HepG2 (cell line): ENCODE results near the gene BID. TPM values are rescaled to one million over a fixed set of nuclear protein-coding genes. Genes with fewer than 3 reads are reported as not detected.

Experiments
- E2F5 ChIP-seq: sonication (generic); formaldehyde crosslinking; conservative IDR thresholded peaks from 2 replicates; pipeline ENCODE4 v1.4.0; 2020; ENCODE audit warnings: missing genetic modification reagents
- ETV6 ChIP-seq: sonication (generic); formaldehyde crosslinking; conservative IDR thresholded peaks from 2 replicates; pipeline ENCODE4 v1.4.0; 2020; ENCODE audit warnings: missing genetic modification reagents
- EZH2 ChIP-seq: conservative IDR thresholded peaks from 2 replicates; pipeline ENCODE4 v1.6.1; 2012; ENCODE audit warnings: mild to moderate bottlenecking, low read depth, low read length, moderate library complexity
- FIP1L1 ChIP-seq: fragments of 200-400 bp; formaldehyde crosslinking; IDR thresholded peaks from 2 replicates; pipeline ENCODE4 v1.6.1; 2018; ENCODE audit warnings: low read depth, mild to moderate bottlenecking, low read length, moderate library complexity, borderline replicate concordance; ENCODE audit not compliant: insufficient read depth
- FOXJ3 ChIP-seq: sonication (generic); formaldehyde crosslinking; IDR thresholded peaks from 2 replicates; pipeline ENCODE4 v1.4.0; 2020; ENCODE audit warnings: missing genetic modification reagents, mild to moderate bottlenecking, borderline replicate concordance
- GFI1 ChIP-seq: sonication (generic); formaldehyde crosslinking; IDR thresholded peaks from 2 replicates; pipeline ENCODE4 v1.5.0; 2020; ENCODE audit warnings: missing genetic modification reagents, mild to moderate bottlenecking, borderline replicate concordance
- KAT2B ChIP-seq: fragments of 150-350 bp; IDR thresholded peaks from 2 replicates; pipeline ENCODE4 v1.6.1; 2014; ENCODE audit warnings: low read depth, low read length, borderline replicate concordance
- NBN ChIP-seq: fragments of 450-650 bp; conservative IDR thresholded peaks from 2 replicates; pipeline ENCODE4 v1.6.1; 2017
- NFYB ChIP-seq: sonication (generic); formaldehyde crosslinking; IDR thresholded peaks from 2 replicates; pipeline ENCODE4 v1.4.0; 2020; ENCODE audit warnings: missing genetic modification reagents
- PHF21A ChIP-seq: sonication (generic); formaldehyde crosslinking; IDR thresholded peaks from 2 replicates; pipeline ENCODE4 v1.5.0; 2020; ENCODE audit warnings: mild to moderate bottlenecking, missing genetic modification reagents
- ZNF317 ChIP-seq: sonication (generic); formaldehyde crosslinking; IDR thresholded peaks from 2 replicates; pipeline ENCODE4 v1.5.0; 2020; ENCODE audit warnings: mild to moderate bottlenecking, missing genetic modification reagents
- ZNF570 ChIP-seq: sonication (generic); formaldehyde crosslinking; IDR thresholded peaks from 2 replicates; pipeline ENCODE4 v1.4.0; 2020; ENCODE audit warnings: mild to moderate bottlenecking, missing genetic modification reagents, borderline replicate concordance
- ZNF776 ChIP-seq: sonication (generic); formaldehyde crosslinking; IDR thresholded peaks from 2 replicates; pipeline ENCODE4 v1.4.0; 2020; ENCODE audit warnings: mild to moderate bottlenecking, missing genetic modification reagents
- ZNF878 ChIP-seq: sonication (generic); formaldehyde crosslinking; IDR thresholded peaks from 2 replicates; pipeline ENCODE4 v1.8.1; 2023; ENCODE audit warnings: mild to moderate bottlenecking, missing genetic modification reagents, moderate library complexity
- ZZZ3 ChIP-seq: sonication (generic); formaldehyde crosslinking; IDR thresholded peaks from 2 replicates; pipeline ENCODE4 v1.4.0; 2020; ENCODE audit warnings: missing genetic modification reagents, mild to moderate bottlenecking, borderline replicate concordance
- polyA plus RNA-seq, 8 experiments: library from polyadenylated mRNA; depleted of rRNA in 3 of 8; stranded (reverse) in 7 of 8; unstranded in 1 of 8; fragments of >200 nt; fragmentation: Illumina TruSeq in 4 of 8; extraction: Trizol in 4 of 8; gene quantifications; 2 replicates each; pipeline versions ENCODE4 v1.2.1 to v1.2.3, GENCODE V29; 2011 to 2016; ENCODE audit warnings: low read depth in 4 of 8, missing spikeins in 1 of 8, mixed read lengths in 1 of 8; ENCODE audit not compliant: insufficient read depth in 1 of 8
- total RNA-seq, 5 experiments: library from RNA; depleted of rRNA; stranded (reverse); fragments of >200 nt; fragmentation: Illumina TruSeq; extraction: Trizol; gene quantifications; 2 replicates each; pipeline ENCODE4 v1.2.3, GENCODE V29; 2016; ENCODE audit warnings: low read depth in 1 of 5
- TF ChIP-seq, protein P1 (sequence below): sonication (generic); formaldehyde crosslinking; IDR thresholded peaks from 2 replicates; pipeline ENCODE4 v1.4.0; 2020; ENCODE audit warnings: missing genetic modification reagents, mild to moderate bottlenecking, borderline replicate concordance
- TF ChIP-seq, protein P2 (sequence below): sonication (generic); formaldehyde crosslinking; IDR thresholded peaks from 2 replicates; pipeline ENCODE4 v1.5.0; 2020; ENCODE audit warnings: missing genetic modification reagents
- TF ChIP-seq, protein P3 (sequence below): sonication (generic); formaldehyde crosslinking; IDR thresholded peaks from 2 replicates; pipeline ENCODE4 v1.4.0; 2020; ENCODE audit warnings: missing genetic modification reagents
- TF ChIP-seq, protein P4 (sequence below): sonication (generic); formaldehyde crosslinking; IDR thresholded peaks from 2 replicates; pipeline ENCODE4 v1.5.1; 2020; ENCODE audit warnings: missing genetic modification reagents, mild to moderate bottlenecking, borderline replicate concordance

Gene BID
- total and polyA plus RNA-seq, 2 of the 13 experiments (the other 11 are each of a cell fraction or from before 2014, with no cell fraction given) = 35.3 to 51.7 TPM

DNA sequence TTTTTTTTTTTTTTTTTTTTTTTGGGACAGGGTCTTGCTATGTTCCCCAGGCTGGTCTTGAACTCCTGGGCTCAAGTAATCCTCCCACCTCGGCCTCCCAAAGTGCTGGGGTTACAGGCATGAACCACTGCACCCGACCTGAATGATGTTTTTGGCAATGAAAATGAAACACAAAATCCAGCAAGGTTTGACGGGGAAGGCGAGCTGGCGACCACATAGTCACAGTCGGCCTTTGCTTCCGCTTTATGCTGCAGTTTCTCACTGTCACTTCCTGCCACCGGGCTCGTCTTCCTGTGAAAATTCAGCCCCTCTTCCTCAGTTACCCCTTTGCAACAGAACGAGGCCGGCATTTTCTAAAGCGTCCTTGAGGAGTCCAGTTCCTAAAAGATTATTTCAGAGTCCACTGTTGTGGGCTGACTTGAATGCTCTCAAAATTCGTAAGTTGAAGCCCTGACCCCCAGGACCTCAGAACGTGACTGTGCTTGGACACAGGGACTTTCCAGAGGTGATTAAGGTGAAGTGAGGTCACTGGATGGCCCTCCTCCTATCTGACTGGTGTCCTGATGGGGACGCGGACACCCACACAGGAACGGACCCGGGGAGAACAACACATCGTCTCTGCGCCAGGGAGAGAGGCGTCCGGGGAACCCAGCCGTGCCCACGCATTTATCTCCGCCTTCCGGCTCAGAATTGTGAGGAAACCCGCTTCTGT is 2.9 kb upstream of the BID start (continued):
- TF ChIP-seq, protein P1, sequence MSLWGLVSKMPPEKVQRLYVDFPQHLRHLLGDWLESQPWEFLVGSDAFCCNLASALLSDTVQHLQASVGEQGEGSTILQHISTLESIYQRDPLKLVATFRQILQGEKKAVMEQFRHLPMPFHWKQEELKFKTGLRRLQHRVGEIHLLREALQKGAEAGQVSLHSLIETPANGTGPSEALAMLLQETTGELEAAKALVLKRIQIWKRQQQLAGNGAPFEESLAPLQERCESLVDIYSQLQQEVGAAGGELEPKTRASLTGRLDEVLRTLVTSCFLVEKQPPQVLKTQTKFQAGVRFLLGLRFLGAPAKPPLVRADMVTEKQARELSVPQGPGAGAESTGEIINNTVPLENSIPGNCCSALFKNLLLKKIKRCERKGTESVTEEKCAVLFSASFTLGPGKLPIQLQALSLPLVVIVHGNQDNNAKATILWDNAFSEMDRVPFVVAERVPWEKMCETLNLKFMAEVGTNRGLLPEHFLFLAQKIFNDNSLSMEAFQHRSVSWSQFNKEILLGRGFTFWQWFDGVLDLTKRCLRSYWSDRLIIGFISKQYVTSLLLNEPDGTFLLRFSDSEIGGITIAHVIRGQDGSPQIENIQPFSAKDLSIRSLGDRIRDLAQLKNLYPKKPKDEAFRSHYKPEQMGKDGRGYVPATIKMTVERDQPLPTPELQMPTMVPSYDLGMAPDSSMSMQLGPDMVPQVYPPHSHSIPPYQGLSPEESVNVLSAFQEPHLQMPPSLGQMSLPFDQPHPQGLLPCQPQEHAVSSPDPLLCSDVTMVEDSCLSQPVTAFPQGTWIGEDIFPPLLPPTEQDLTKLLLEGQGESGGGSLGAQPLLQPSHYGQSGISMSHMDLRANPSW (CRISPR knock-in tag) = no peak
- TF ChIP-seq NBN (no peak), ZNF878 (0 out of 2 replicates have a peak, but pooled peaks have one; percentile 55), E2F5 (CRISPR knock-in tag) (no peak), ETV6 (no peak), ZNF776 (CRISPR knock-in tag) (no peak), GFI1 (CRISPR knock-in tag) (0 out of 2 replicates have a peak, but pooled peaks have one; percentile 8), ZNF317 (CRISPR knock-in tag) (no peak), PHF21A (CRISPR knock-in tag) (no peak), EZH2 (no peak), ZNF570 (no peak), NFYB (CRISPR knock-in tag) (no peak), KAT2B (no peak), FIP1L1 (no peak), FOXJ3 (CRISPR knock-in tag) (no peak), ZZZ3 (0 out of 2 replicates have a peak, but pooled peaks have one; percentile 64)
- TF ChIP-seq, protein P2, sequence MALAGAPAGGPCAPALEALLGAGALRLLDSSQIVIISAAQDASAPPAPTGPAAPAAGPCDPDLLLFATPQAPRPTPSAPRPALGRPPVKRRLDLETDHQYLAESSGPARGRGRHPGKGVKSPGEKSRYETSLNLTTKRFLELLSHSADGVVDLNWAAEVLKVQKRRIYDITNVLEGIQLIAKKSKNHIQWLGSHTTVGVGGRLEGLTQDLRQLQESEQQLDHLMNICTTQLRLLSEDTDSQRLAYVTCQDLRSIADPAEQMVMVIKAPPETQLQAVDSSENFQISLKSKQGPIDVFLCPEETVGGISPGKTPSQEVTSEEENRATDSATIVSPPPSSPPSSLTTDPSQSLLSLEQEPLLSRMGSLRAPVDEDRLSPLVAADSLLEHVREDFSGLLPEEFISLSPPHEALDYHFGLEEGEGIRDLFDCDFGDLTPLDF (CRISPR knock-in tag) = no peak
- TF ChIP-seq, protein P3, sequence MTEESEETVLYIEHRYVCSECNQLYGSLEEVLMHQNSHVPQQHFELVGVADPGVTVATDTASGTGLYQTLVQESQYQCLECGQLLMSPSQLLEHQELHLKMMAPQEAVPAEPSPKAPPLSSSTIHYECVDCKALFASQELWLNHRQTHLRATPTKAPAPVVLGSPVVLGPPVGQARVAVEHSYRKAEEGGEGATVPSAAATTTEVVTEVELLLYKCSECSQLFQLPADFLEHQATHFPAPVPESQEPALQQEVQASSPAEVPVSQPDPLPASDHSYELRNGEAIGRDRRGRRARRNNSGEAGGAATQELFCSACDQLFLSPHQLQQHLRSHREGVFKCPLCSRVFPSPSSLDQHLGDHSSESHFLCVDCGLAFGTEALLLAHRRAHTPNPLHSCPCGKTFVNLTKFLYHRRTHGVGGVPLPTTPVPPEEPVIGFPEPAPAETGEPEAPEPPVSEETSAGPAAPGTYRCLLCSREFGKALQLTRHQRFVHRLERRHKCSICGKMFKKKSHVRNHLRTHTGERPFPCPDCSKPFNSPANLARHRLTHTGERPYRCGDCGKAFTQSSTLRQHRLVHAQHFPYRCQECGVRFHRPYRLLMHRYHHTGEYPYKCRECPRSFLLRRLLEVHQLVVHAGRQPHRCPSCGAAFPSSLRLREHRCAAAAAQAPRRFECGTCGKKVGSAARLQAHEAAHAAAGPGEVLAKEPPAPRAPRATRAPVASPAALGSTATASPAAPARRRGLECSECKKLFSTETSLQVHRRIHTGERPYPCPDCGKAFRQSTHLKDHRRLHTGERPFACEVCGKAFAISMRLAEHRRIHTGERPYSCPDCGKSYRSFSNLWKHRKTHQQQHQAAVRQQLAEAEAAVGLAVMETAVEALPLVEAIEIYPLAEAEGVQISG (CRISPR knock-in tag) = peak; percentile 56
- TF ChIP-seq, protein P4, sequence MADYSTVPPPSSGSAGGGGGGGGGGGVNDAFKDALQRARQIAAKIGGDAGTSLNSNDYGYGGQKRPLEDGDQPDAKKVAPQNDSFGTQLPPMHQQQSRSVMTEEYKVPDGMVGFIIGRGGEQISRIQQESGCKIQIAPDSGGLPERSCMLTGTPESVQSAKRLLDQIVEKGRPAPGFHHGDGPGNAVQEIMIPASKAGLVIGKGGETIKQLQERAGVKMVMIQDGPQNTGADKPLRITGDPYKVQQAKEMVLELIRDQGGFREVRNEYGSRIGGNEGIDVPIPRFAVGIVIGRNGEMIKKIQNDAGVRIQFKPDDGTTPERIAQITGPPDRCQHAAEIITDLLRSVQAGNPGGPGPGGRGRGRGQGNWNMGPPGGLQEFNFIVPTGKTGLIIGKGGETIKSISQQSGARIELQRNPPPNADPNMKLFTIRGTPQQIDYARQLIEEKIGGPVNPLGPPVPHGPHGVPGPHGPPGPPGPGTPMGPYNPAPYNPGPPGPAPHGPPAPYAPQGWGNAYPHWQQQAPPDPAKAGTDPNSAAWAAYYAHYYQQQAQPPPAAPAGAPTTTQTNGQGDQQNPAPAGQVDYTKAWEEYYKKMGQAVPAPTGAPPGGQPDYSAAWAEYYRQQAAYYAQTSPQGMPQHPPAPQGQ (CRISPR knock-in tag) = no peak
